ENCODE results near the gene CHCT1. TPM values are rescaled to one million over a fixed set of nuclear protein-coding genes. Genes with fewer than 3 reads are reported as not detected.

Gene CHCT1
- total RNA-seq, 1 experiment from 2014 or later, result not detected

DNA sequence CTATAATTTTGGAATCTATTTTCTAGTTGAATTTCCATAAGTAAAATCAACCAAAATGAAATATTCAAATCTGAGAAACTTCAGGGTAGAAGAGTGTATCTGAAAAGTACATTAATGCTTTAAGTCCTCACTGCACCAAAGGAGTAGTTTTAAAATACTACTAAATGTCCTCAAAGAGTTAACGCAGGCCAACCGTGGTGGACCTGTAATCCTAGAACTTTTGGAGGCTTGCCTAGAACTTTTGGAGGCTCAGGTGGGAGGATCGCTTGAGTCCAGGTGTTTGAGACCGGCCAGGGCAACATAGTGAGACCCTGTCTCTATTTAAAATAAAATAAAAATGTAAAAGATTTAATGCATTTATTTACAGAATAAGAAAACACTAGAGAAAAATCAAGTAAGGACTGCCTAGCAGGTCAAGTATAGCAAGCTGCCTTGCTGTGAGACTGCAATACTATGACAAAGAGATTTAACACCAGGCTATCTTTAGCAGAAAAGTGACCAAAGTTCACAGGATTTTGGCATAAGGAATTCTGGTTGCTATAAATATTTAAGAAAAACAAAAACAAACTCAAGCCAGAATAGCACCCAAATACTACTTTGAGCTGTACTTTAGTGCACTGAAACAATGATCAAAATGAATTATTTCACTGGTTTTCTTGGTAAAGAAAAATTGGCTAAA lies 41.0 kb downstream of the CHCT1 start:
- DNase-seq, result no peak
- Mint-ChIP-seq H3K27me3 (ENCODE audit: unreplicated experiment) (no peaks in the 10 kb centered on the region), H3K36me3 (ENCODE audit: insufficient read depth, unreplicated experiment) (peaks cover 14% of the 10 kb centered on the region), H3K4me3 (ENCODE audit: low read depth, unreplicated experiment) (no peak overlapping the region), H3K4me1 (ENCODE audit: low read depth, unreplicated experiment) (no peaks in the 10 kb centered on the region), H3K27ac (ENCODE audit: unreplicated experiment) (no peak overlapping the region), H3K9me3 (ENCODE audit: low read depth, unreplicated experiment) (no peaks in the 10 kb centered on the region)
- TF ChIP-seq, protein P1, sequence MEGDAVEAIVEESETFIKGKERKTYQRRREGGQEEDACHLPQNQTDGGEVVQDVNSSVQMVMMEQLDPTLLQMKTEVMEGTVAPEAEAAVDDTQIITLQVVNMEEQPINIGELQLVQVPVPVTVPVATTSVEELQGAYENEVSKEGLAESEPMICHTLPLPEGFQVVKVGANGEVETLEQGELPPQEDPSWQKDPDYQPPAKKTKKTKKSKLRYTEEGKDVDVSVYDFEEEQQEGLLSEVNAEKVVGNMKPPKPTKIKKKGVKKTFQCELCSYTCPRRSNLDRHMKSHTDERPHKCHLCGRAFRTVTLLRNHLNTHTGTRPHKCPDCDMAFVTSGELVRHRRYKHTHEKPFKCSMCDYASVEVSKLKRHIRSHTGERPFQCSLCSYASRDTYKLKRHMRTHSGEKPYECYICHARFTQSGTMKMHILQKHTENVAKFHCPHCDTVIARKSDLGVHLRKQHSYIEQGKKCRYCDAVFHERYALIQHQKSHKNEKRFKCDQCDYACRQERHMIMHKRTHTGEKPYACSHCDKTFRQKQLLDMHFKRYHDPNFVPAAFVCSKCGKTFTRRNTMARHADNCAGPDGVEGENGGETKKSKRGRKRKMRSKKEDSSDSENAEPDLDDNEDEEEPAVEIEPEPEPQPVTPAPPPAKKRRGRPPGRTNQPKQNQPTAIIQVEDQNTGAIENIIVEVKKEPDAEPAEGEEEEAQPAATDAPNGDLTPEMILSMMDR (IDR thresholded peaks at IDR 0.05; ENCODE audit: unreplicated experiment), result no peak
- CTCF ChIA-PET, result no interaction called here
- no TSS peak for BruUV-seq (replicated peaks)
- intact Hi-C loops (cut with micrococcal nuclease; ENCODE audit: unreplicated experiment), result loop anchor here (10.0 kb wide), 1 partner anchor 172 kb away; no protein-coding TSS in a partner anchor

DNA sequence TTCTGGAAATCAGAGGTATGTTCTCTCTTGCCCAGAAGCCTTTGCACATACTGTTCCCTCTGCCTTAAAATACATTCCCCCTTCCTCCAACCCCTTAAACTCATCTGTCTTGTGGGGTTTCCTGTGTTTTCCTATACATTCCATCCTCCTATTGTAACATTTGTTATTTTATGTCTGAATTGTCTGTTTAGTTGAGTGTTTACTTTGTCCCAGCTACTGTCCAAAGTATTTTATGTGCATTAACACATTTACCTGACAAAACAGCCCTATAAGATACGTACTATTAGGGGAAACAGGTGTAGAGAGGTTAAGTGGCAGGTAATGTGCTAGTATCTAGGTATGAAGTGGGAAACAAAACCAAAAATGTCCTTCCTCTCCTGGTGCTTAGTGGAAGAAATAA lies 42.1 kb downstream of the CHCT1 start:
- H3K4me3 Mint-ChIP-seq (ENCODE audit: low read depth, unreplicated experiment), result no peak overlapping the region
- CTCF ChIA-PET, result no interaction called here
- intact Hi-C loops (cut with micrococcal nuclease; ENCODE audit: unreplicated experiment), result loop anchor here (10.0 kb wide), 1 partner anchor 170 kb away; no protein-coding TSS in a partner anchor

DNA sequence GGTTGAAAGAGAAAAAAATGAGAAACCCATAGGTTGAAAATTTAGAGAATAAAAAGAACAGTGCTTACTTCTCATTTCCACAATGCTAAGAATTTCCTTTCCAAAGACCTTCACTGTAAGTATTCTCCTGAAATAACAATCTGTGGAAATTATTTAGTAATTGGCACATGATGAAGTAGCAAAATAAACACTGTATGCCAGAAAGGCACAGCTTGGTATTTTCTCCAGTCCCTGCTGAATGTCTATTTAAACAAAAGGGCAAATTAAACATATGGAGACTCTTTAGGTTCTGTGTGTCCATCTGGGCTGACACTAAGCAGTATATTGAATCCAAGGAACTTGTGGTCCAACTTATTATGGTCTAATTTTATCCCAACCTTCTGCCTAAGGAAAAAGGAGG lies 46.1 kb downstream of the CHCT1 start:
- intact Hi-C loops (cut with micrococcal nuclease; ENCODE audit: unreplicated experiment), result loop anchor here (10.0 kb wide), 1 partner anchor 166 kb away; no protein-coding TSS in a partner anchor
- H3K27ac Mint-ChIP-seq (ENCODE audit: unreplicated experiment), result no peak overlapping the region
- no peaks in the 10 kb centered on the region for H3K27me3 Mint-ChIP-seq (ENCODE audit: unreplicated experiment)
- CTCF ChIA-PET, result no interaction called here
- no peaks in the 10 kb centered on the region for H3K9me3 Mint-ChIP-seq (ENCODE audit: low read depth, unreplicated experiment)
- no TSS peak for BruUV-seq (replicated peaks)
- H3K4me1 Mint-ChIP-seq (ENCODE audit: low read depth, unreplicated experiment), result peaks cover 8% of the 10 kb centered on the region
- TF ChIP-seq, protein P1 (IDR thresholded peaks at IDR 0.05; ENCODE audit: unreplicated experiment), result no peak
- DNase-seq, result no peak
- no peak overlapping the region for H3K4me3 Mint-ChIP-seq (ENCODE audit: low read depth, unreplicated experiment)
- peaks cover 18% of the 10 kb centered on the region for H3K36me3 Mint-ChIP-seq (ENCODE audit: insufficient read depth, unreplicated experiment)

More for the DNA sequence above, 42.1 kb downstream of the CHCT1 start:
- no peaks in the 10 kb centered on the region for H3K27me3 Mint-ChIP-seq (ENCODE audit: unreplicated experiment)
- no peak for DNase-seq
- TF ChIP-seq, protein P1 (IDR thresholded peaks at IDR 0.05; ENCODE audit: unreplicated experiment), result no peak
- peaks cover 9% of the 10 kb centered on the region for H3K36me3 Mint-ChIP-seq (ENCODE audit: insufficient read depth, unreplicated experiment)
- H3K4me1 Mint-ChIP-seq (ENCODE audit: low read depth, unreplicated experiment), result no peaks in the 10 kb centered on the region
- no peak overlapping the region for H3K27ac Mint-ChIP-seq (ENCODE audit: unreplicated experiment)
- no TSS peak for BruUV-seq (replicated peaks)
- no peaks in the 10 kb centered on the region for H3K9me3 Mint-ChIP-seq (ENCODE audit: low read depth, unreplicated experiment)

DNA sequence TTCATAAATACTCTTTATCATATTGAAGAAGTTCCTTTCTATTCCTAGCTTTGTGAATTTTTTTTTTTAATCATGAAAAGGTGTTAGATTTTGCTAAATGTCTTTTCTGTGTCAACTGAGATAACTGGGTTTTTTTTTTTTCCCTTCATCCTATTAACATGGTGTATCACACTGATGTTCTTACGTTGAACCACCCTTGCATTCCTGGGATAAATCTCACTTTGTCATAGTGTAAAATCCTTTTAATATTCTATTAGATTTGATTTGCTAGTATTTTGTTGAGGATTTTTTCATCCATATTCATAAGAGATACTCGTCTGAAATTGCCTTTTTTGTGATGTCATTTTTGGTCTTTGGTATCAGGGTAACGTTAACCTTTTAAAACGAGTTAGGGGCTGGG lies 49.2 kb downstream of the CHCT1 start:
- TF ChIP-seq, protein P1 (IDR thresholded peaks at IDR 0.05; ENCODE audit: unreplicated experiment), result no peak
- BruUV-seq (replicated peaks), result no TSS peak
- CTCF ChIA-PET, result no interaction called here
- no peak overlapping the region for H3K4me3 Mint-ChIP-seq (ENCODE audit: low read depth, unreplicated experiment)
- H3K27ac Mint-ChIP-seq (ENCODE audit: unreplicated experiment), result no peak overlapping the region
- H3K9me3 Mint-ChIP-seq (ENCODE audit: low read depth, unreplicated experiment), result no peaks in the 10 kb centered on the region
- H3K36me3 Mint-ChIP-seq (ENCODE audit: insufficient read depth, unreplicated experiment), result peaks cover 13% of the 10 kb centered on the region
- intact Hi-C loops (cut with micrococcal nuclease; ENCODE audit: unreplicated experiment), result no loop called here
- DNase-seq, result no peak
- no peaks in the 10 kb centered on the region for H3K27me3 Mint-ChIP-seq (ENCODE audit: unreplicated experiment)
- H3K4me1 Mint-ChIP-seq (ENCODE audit: low read depth, unreplicated experiment), result peaks cover 8% of the 10 kb centered on the region

Measured in Calu3 (cell line).